Activated naive CD4-positive, alpha-beta T cell treated with anti-CD3 and anti-CD28 coated beads, Interleukin-2, amount 10 ng/mL, durations not matched to agents 5 hours and 36 hours (primary cell): ENCODE measurements around the gene MAMSTR. TPM values are rescaled to one million over a fixed set of nuclear protein-coding genes. Genes with fewer than 3 reads are reported as not detected.

Experiments used
- total RNA-seq, 2 experiments: library from RNA; stranded (reverse); gene quantifications; one replicate each; pipeline ENCODE4 v1.2.3, GENCODE V29; 2021

Gene MAMSTR
- 1 to 10 TPM; 1.1 to 1.4 TPM for total RNA-seq

GRCh38 chr19:48719263-48720171 is at the start of gene MAMSTR:
MAMSTR (minus strand) TSS chr19:48719725; CDS start chr19:48719031, 694 bp downstream.

DNA sequence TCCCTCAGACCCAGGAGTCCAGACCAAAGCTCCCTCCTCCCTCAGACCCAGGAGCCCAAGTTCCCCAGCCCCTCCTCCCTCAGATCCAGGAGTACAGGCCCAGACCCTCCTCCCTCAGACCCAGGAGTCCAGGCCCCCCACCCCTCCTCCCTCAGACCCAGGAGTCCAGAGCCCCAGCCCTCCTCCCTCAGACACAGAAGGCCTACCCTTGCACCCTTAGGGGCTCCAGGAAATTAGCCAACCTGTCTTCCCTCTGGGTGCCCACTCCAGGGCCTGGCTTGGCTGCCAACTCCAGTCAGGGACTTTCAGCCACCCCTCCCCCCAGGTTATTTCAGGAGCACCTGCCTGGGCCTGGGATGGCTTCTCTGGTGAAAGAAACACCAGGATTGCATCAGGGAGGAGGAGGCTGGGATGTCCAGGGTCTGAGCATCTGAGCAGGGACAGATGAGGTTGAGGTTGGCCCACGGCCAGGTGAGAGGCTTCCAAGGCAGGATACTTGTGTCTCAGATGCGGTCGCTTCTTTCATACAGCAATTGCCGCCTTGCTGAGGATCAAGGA is 35.6 kb upstream of the MAMSTR start, which contains the start of gene FGF21:
Gene FGF21 (plus strand): TSS at position 441 of the 558 bp plus-strand sequence. CDS start 713 bp downstream, outside the sequence.

GRCh38 chr19:48752496-48753365 is 33.2 kb upstream of the MAMSTR start, which contains the start of gene FUT1:
FUT1 (minus strand) TSS chr19:48752641; CDS start chr19:48751281, 1,360 bp downstream.

GRCh38 chr19:48746738-48747575 is 27.4 kb upstream of the MAMSTR start, which contains the start of gene IZUMO1:
IZUMO1 (minus strand) TSS chr19:48746909; CDS start chr19:48745859, 1,050 bp downstream.

GRCh38 chr19:48740164-48740972 is 20.8 kb upstream of the MAMSTR start, which contains the start of gene RASIP1:
RASIP1 (minus strand) TSS chr19:48740610; CDS start chr19:48740282, 328 bp downstream.

DNA sequence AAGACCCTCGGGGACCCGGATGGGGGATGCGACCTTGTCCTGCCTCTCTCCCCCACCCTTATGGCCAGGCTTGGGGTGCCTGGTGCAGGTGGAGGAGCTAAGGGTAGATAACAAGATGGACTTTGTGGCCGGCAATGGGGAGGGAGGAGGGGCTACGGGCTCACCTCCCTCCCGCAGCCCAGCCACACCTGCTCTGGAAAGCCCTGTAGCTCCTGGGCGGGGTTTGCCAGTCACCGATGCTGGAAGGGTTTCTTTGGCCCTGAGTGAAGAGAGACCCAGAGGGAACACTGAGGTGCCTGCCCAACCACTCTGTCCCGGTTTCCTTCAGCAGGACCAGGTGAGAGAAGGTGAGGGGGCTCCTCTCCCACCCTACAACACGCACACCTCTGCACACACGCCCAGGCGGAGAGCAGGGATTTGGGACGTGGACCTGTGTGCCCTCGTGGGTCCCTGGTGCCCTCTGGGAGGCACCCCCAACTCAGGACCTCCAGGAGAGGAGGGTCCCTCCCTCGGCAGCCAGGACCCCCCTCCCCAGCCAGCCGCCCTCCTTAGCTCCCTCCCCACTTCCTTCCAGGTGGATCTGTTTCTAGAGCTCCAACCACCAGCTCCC is 23.7 kb downstream of the MAMSTR start, which contains the start of gene FUT2:
Gene FUT2 (plus strand): TSS at position 229 of the 610 bp plus-strand sequence. CDS start 6,986 bp downstream, outside the sequence.

DNA sequence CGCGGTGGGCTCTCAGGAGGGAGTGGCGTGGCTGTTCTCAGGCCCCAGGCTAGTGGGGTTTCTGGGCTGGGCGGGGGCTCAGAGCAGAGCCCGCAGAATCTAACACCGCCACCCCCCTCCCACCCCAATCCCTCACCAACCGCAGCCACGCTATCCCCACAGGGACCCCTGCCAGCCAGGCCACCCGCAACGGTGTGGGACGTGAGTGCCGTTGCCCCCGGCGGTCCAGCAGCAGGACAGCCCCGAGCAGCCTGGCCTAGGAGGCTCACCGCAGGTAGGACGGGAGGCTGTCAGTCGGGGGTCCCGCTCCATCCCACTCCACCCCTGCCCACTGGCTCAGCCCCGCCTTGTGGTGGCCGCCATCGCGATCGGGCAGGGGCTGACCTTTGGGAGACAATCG is 46.5 kb downstream of the MAMSTR start, which contains the start of gene NTN5:
Gene NTN5 (minus strand): TSS at position 24 of the 400 bp plus-strand sequence. CDS start 2,031 bp downstream, outside the sequence.

Other genes with a start within 250 kb of the MAMSTR start
- gene LMTK3, start 207.9 kb downstream of the MAMSTR start, total RNA-seq: 1 to 10 TPM; 5.7 to 7.5 TPM
- gene SULT2B1, start 167.6 kb downstream of the MAMSTR start, total RNA-seq: under 1 TPM in 1 of 2 experiments, not detected in 1; 0.17 TPM
- gene SPACA4, start 113.0 kb downstream of the MAMSTR start, total RNA-seq: not detected
- 1 to 10 TPM; 1.2 to 2.1 TPM for gene FAM83E, start 104.6 kb downstream of the MAMSTR start, total RNA-seq
- 1,000 to 10,000 TPM; 2,122 to 2,183 TPM for gene RPL18, start 100.5 kb downstream of the MAMSTR start, total RNA-seq
- 10 to 100 TPM; 26.6 to 30.6 TPM for gene SPHK2, start 100.2 kb downstream of the MAMSTR start, total RNA-seq
- 10 to 100 TPM; 25.8 to 27.4 TPM for gene DBP, start 82.3 kb downstream of the MAMSTR start, total RNA-seq
- gene CA11, start 73.5 kb downstream of the MAMSTR start, total RNA-seq: 10 to 100 TPM; 10.7 to 11.5 TPM
- gene NTN5, start 46.7 kb downstream of the MAMSTR start, total RNA-seq: 1 to 10 TPM; 1.2 to 1.3 TPM
- not detected for gene FUT2, start 23.8 kb downstream of the MAMSTR start, total RNA-seq
- under 1 TPM; 0.14 to 0.15 TPM for gene RASIP1, start 20.9 kb upstream of the MAMSTR start, total RNA-seq
- not detected for gene IZUMO1, start 27.2 kb upstream of the MAMSTR start, total RNA-seq
- gene FUT1, start 32.9 kb upstream of the MAMSTR start, total RNA-seq: under 1 TPM; 0.12 to 0.28 TPM
- gene FGF21, start 35.8 kb upstream of the MAMSTR start, total RNA-seq: not detected
- 10 to 100 TPM; 38.5 to 41.2 TPM for gene BCAT2, start 91.3 kb upstream of the MAMSTR start, total RNA-seq
- under 1 TPM; 0.35 to 0.82 TPM for gene HSD17B14, start 116.8 kb upstream of the MAMSTR start, total RNA-seq
- 1 to 10 TPM; 6.8 to 8.0 TPM for gene PLEKHA4, start 148.9 kb upstream of the MAMSTR start, total RNA-seq
- 10 to 100 TPM; 50.9 to 56.1 TPM for gene PPP1R15A, start 152.7 kb upstream of the MAMSTR start, total RNA-seq
- not detected for gene TULP2, start 179.0 kb upstream of the MAMSTR start, total RNA-seq
- 100 to 1,000 TPM; 276 to 287 TPM for gene NUCB1, start 180.6 kb upstream of the MAMSTR start, total RNA-seq
- gene DHDH, start 214.0 kb upstream of the MAMSTR start, total RNA-seq: 1 to 10 TPM; 1.8 to 2.1 TPM
- gene BAX, start 235.2 kb upstream of the MAMSTR start, total RNA-seq: 100 to 1,000 TPM; 271 to 293 TPM
- gene FTL, start 245.6 kb upstream of the MAMSTR start, total RNA-seq: 100 to 1,000 TPM; 799 to 840 TPM